ENCODE data around the gene AARS1. TPM values are rescaled to one million over a fixed set of nuclear protein-coding genes. Genes with fewer than 3 reads are reported as not detected.
"Not testable (repeated sequence)": the region's sequence is repeated elsewhere in the genome, so short reads cannot be mapped to it uniquely, and the experiment has no call there.

Gene AARS1
- total and polyA plus RNA-seq, 4 donors: 53.7 to 121 (median 64.0) TPM

DNA sequence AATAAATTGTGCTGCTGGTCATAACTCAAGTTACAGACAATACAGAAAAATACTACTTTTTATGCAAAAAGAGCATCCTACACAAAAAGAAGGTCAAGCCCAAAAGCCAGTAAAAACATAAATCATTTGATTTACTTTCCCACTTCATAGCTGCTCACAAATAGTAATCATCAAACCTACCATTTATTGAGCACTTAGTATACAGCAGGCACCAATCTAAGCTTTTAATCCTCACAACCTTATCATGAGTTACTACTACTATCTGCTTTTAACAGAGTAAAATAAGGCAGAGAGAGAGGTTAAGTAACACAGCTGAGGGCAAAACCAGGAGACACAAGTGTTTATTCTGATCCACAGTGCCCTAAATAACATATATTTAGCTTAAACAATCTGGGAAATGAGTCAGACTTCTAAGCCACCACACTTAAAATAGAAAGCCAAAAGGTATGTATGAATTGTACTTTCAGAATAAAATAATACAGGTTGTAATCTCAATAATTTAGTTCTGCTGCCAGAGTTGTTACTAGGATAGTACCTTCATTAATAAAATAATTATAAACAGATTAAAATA lies 1.7 kb upstream of the AARS1 start:
- Histone ChIP-seq H3K4me1 (ENCODE audit: control insufficient read depth in 4 of 4, insufficient read depth in 4 of 4, low read length in 3 of 4) (peaks cover 0 to 6% (median 2%) of the 10 kb centered on the region in 4 donors), H3K27me3 (ENCODE audit: control insufficient read depth in 4 of 4, insufficient read depth in 4 of 4, low read length in 3 of 4) (no peaks in the 10 kb centered on the region), H3K4me3 (ENCODE audit: low read depth in 1 of 3, low read length in 3 of 3) (no peak overlapping the region), H3K9ac (ENCODE audit: low read depth in 1 of 2, low read length in 2 of 2) (no peak overlapping the region), H3K9me3 (ENCODE audit: control insufficient read depth in 4 of 4, low read length in 3 of 4) (no peaks in the 10 kb centered on the region), H3K36me3 (ENCODE audit: control insufficient read depth in 4 of 4, insufficient read depth in 3 of 4, low read depth in 1 of 4, low read length in 3 of 4) (no peaks in the 10 kb centered on the region), H3K27ac (ENCODE audit: low read depth in 1 of 2, low read length in 2 of 2) (no peak overlapping the region)
- no peak for TF ChIP-seq NR2F2 (IDR thresholded peaks at IDR 0.05)
- no peak for TF ChIP-seq FOXA2 (IDR thresholded peaks at IDR 0.05)
- TF ChIP-seq, protein P1, sequence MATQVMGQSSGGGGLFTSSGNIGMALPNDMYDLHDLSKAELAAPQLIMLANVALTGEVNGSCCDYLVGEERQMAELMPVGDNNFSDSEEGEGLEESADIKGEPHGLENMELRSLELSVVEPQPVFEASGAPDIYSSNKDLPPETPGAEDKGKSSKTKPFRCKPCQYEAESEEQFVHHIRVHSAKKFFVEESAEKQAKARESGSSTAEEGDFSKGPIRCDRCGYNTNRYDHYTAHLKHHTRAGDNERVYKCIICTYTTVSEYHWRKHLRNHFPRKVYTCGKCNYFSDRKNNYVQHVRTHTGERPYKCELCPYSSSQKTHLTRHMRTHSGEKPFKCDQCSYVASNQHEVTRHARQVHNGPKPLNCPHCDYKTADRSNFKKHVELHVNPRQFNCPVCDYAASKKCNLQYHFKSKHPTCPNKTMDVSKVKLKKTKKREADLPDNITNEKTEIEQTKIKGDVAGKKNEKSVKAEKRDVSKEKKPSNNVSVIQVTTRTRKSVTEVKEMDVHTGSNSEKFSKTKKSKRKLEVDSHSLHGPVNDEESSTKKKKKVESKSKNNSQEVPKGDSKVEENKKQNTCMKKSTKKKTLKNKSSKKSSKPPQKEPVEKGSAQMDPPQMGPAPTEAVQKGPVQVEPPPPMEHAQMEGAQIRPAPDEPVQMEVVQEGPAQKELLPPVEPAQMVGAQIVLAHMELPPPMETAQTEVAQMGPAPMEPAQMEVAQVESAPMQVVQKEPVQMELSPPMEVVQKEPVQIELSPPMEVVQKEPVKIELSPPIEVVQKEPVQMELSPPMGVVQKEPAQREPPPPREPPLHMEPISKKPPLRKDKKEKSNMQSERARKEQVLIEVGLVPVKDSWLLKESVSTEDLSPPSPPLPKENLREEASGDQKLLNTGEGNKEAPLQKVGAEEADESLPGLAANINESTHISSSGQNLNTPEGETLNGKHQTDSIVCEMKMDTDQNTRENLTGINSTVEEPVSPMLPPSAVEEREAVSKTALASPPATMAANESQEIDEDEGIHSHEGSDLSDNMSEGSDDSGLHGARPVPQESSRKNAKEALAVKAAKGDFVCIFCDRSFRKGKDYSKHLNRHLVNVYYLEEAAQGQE (IDR thresholded peaks at IDR 0.05): no peak
- no peak for DNase-seq (ENCODE audit: low spot score)

DNA sequence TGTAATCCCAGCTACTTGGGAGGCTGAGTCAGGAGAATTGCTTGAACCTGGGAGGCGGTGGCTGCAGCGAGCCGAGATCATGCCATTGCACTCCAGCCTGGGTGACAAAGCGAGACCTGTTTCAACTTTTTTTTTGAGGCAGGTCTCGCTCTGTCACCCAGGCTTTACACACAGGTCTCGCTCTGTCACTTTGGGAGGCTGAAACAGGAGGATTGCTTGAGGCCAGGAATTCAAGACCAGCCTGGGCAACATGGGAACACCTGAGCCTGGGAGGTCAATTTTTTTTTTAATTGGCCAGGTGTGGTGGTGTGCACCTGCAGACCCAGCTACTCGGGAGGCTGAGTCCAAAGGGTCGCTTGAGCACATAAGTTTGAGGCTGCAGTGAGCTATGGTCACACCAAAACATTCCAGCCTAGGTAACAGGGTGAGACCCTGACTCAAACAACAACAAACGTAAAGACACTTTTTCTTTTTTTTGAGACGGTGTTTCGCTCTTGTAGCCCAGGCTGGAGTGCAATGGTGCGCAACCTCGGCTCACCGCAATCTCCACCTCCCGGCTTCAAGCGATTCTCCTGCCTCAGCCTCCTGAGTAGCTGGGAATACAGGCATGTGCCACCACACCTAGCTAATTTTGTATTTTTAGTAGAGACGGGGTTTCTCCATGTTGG lies 1.9 kb downstream of the AARS1 start:
- WGBS: 97% methylated on average over 17 of the region's 17 CpGs
- H3K9ac ChIP-seq (ENCODE audit: low read depth in 1 of 2, low read length in 2 of 2); DNase-seq (ENCODE audit: low spot score); H3K4me3 ChIP-seq (ENCODE audit: low read depth in 1 of 3, low read length in 3 of 3); H3K27me3 ChIP-seq (ENCODE audit: control insufficient read depth in 4 of 4, insufficient read depth in 4 of 4, low read length in 3 of 4); H3K36me3 ChIP-seq (ENCODE audit: control insufficient read depth in 4 of 4, insufficient read depth in 3 of 4, low read depth in 1 of 4, low read length in 3 of 4); H3K9me3 ChIP-seq (ENCODE audit: control insufficient read depth in 4 of 4, low read length in 3 of 4); H3K27ac ChIP-seq (ENCODE audit: low read depth in 1 of 2, low read length in 2 of 2): not testable (repeated sequence)
- H3K4me1 ChIP-seq (ENCODE audit: control insufficient read depth in 4 of 4, insufficient read depth in 4 of 4, low read length in 3 of 4): peaks cover 6 to 15% (median 11%) of the 10 kb centered on the region in 4 donors

DNA sequence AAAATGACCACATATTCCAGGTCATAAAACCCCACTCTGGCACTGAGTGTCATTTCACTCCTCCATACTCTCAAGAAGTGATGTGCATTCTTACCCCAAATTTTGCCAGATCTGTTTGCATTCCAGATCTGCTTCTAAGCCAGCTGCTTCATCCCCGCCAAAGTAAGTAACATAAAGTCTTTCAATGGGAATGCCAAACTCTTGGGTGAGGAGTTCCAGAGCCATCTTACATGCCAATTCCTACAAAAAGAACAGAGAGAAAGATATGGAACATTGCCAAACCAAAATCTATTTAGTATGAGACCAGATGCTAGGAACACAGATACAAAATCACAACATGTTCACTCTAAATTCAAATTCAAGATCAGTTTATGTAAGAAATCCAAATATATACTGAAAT lies 12.9 kb downstream of the AARS1 start:
- 87% methylated on average over 1 of the region's 1 CpG for WGBS

More for the DNA sequence above, 12.9 kb downstream of the AARS1 start:
- H3K4me3 ChIP-seq (ENCODE audit: low read depth in 1 of 3, low read length in 3 of 3): no peak overlapping the region
- no peak overlapping the region for H3K9ac ChIP-seq (ENCODE audit: low read depth in 1 of 2, low read length in 2 of 2)
- DNase-seq (ENCODE audit: low spot score): no peak
- no peaks in the 10 kb centered on the region for H3K4me1 ChIP-seq (ENCODE audit: control insufficient read depth in 4 of 4, insufficient read depth in 4 of 4, low read length in 3 of 4)
- no peaks in the 10 kb centered on the region for H3K9me3 ChIP-seq (ENCODE audit: control insufficient read depth in 4 of 4, low read length in 3 of 4)
- H3K27ac ChIP-seq (ENCODE audit: low read depth in 1 of 2, low read length in 2 of 2): no peak overlapping the region
- TF ChIP-seq, protein P2, sequence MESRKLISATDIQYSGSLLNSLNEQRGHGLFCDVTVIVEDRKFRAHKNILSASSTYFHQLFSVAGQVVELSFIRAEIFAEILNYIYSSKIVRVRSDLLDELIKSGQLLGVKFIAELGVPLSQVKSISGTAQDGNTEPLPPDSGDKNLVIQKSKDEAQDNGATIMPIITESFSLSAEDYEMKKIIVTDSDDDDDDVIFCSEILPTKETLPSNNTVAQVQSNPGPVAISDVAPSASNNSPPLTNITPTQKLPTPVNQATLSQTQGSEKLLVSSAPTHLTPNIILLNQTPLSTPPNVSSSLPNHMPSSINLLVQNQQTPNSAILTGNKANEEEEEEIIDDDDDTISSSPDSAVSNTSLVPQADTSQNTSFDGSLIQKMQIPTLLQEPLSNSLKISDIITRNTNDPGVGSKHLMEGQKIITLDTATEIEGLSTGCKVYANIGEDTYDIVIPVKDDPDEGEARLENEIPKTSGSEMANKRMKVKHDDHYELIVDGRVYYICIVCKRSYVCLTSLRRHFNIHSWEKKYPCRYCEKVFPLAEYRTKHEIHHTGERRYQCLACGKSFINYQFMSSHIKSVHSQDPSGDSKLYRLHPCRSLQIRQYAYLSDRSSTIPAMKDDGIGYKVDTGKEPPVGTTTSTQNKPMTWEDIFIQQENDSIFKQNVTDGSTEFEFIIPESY (IDR thresholded peaks at IDR 0.05): no peak
- TF ChIP-seq RXRA (IDR thresholded peaks at IDR 0.05) (no peak), NR2F2 (IDR thresholded peaks at IDR 0.05) (no peak), GABPA (IDR thresholded peaks at IDR 0.05 in 1 of 2, conservative IDR thresholded peaks at IDR 0.05 in 1 of 2) (no peak)
- peaks cover 16 to 59% (median 49%) of the 10 kb centered on the region in 4 donors for H3K36me3 ChIP-seq (ENCODE audit: control insufficient read depth in 4 of 4, insufficient read depth in 3 of 4, low read depth in 1 of 4, low read length in 3 of 4)
- no peaks in the 10 kb centered on the region for H3K27me3 ChIP-seq (ENCODE audit: control insufficient read depth in 4 of 4, insufficient read depth in 4 of 4, low read length in 3 of 4)
